ENCODE measurements around the gene JAK3.
A peak's percentile ranks its signal among the peaks of the same experiment; 100 is the strongest.

JAK3 gene

GRCh38 chr19:17837972-17838371, 9.8 kb downstream of the JAK3 start:
- DNase-seq = no peak

GRCh38 chr19:17836530-17836929, 11.3 kb downstream of the JAK3 start:
- no peak for DNase-seq

- no peak for DNase-seq
Measured at GRCh38 chr19:17835182-17836006, 12.4 kb downstream of the JAK3 start.

GRCh38 chr19:17834350-17835181, 13.2 kb downstream of the JAK3 start:
- DNase-seq = no peak

- no peak for DNase-seq
Measured at GRCh38 chr19:17832443-17833208, 15.2 kb downstream of the JAK3 start.

- no peak for DNase-seq
Measured at GRCh38 chr19:17831419-17831888, 16.3 kb downstream of the JAK3 start.

- no peak for DNase-seq
Measured at GRCh38 chr19:17830567-17831418, 17.0 kb downstream of the JAK3 start.

- no peak for DNase-seq
Measured at GRCh38 chr19:17829855-17830566, 17.8 kb downstream of the JAK3 start.

GRCh38 chr19:17826508-17827056, 21.2 kb downstream of the JAK3 start:
- DNase-seq = no peak

GRCh38 chr19:17824339-17824738, 23.4 kb downstream of the JAK3 start:
- no peak for DNase-seq

- DNase-seq = no peak
Measured at GRCh38 chr19:17821190-17821589, 26.6 kb downstream of the JAK3 start, which contains the start of gene INSL3. TSS of gene INSL3 (minus strand) at chr19:17821519. CDS start at chr19:17821506, 13 bp downstream.

- no peak for DNase-seq
Measured at GRCh38 chr19:17817668-17818363, 30.0 kb downstream of the JAK3 start.

- DNase-seq = no peak
Measured at GRCh38 chr19:17812099-17812498, 35.7 kb downstream of the JAK3 start.

GRCh38 chr19:17811681-17812080, 36.1 kb downstream of the JAK3 start:
- no peak for DNase-seq

GRCh38 chr19:17811103-17811502, 36.7 kb downstream of the JAK3 start:
- no peak for DNase-seq

GRCh38 chr19:17807731-17808316, 40.0 kb downstream of the JAK3 start:
- DNase-seq = no peak

GRCh38 chr19:17806945-17807344, 40.8 kb downstream of the JAK3 start:
- DNase-seq = no peak

GRCh38 chr19:17805427-17805826, 42.4 kb downstream of the JAK3 start:
- DNase-seq = no peak

- DNase-seq = peak; percentile 55
Measured at GRCh38 chr19:17803264-17803896, 44.4 kb downstream of the JAK3 start.

All from central memory CD4-positive, alpha-beta T cell (primary cell).